Measurements from ENCODE around the gene MRPS18A. TPM values are rescaled to one million over a fixed set of nuclear protein-coding genes. Genes with fewer than 3 reads are reported as not detected.
A peak's percentile ranks its signal among the peaks of the same experiment; 100 is the strongest.

Gene MRPS18A
- total and polyA plus RNA-seq, 2 donors from 2014 or later = 36.4 to 103 TPM

DNA sequence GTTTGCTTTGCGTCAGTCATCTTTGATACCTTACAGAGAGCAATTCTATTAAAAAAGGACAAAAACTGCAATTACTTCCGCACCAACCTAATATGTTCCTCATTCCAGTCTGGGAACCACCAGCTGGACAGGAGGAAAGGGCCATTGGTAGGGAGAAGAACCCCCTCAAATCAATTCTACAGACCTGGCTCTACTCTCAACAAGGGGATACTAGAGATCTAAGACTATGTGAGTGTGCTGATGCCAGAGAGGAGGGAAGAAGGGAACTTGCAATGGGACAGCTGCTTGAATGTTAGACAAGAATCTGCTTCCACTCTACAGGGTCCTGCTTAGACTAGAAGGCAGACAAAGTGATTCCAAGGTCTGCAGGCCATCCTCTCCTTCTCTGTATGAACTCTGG lies 13.3 kb downstream of the MRPS18A start:
- H3K36me3 ChIP-seq (ENCODE audit: control insufficient read depth in 2 of 3, insufficient read depth in 3 of 3, low read length in 3 of 3) = peaks cover 2 to 64% (median 30%) of the 10 kb centered on the region in 3 donors
- no peak overlapping the region for H3K9ac ChIP-seq (ENCODE audit: low read length in 3 of 3)
- H3K27me3 ChIP-seq (ENCODE audit: control insufficient read depth, insufficient read depth, low read length) = no peaks in the 10 kb centered on the region
- no peak overlapping the region for H3K4me3 ChIP-seq (ENCODE audit: low read length in 3 of 3)
- TF ChIP-seq, protein P1, sequence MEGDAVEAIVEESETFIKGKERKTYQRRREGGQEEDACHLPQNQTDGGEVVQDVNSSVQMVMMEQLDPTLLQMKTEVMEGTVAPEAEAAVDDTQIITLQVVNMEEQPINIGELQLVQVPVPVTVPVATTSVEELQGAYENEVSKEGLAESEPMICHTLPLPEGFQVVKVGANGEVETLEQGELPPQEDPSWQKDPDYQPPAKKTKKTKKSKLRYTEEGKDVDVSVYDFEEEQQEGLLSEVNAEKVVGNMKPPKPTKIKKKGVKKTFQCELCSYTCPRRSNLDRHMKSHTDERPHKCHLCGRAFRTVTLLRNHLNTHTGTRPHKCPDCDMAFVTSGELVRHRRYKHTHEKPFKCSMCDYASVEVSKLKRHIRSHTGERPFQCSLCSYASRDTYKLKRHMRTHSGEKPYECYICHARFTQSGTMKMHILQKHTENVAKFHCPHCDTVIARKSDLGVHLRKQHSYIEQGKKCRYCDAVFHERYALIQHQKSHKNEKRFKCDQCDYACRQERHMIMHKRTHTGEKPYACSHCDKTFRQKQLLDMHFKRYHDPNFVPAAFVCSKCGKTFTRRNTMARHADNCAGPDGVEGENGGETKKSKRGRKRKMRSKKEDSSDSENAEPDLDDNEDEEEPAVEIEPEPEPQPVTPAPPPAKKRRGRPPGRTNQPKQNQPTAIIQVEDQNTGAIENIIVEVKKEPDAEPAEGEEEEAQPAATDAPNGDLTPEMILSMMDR (IDR thresholded peaks at IDR 0.05; ENCODE audit: borderline replicate concordance, extremely low read depth, insufficient read depth) = no peak
- no peaks in the 10 kb centered on the region for H3K4me1 ChIP-seq (ENCODE audit: control insufficient read depth in 2 of 3, insufficient read depth in 2 of 3, low read depth in 1 of 3, low read length in 3 of 3)
- H3K9me3 ChIP-seq (ENCODE audit: control insufficient read depth in 2 of 3, insufficient read depth in 1 of 3, low read length in 3 of 3) = no peaks in the 10 kb centered on the region
- intact Hi-C loops (cut with DNase I) = no loop called here
- no peak for DNase-seq
- FAIRE-seq = no peak
- H3K27ac ChIP-seq (ENCODE audit: low read depth in 2 of 2, low read length in 2 of 2) = no peak overlapping the region

DNA sequence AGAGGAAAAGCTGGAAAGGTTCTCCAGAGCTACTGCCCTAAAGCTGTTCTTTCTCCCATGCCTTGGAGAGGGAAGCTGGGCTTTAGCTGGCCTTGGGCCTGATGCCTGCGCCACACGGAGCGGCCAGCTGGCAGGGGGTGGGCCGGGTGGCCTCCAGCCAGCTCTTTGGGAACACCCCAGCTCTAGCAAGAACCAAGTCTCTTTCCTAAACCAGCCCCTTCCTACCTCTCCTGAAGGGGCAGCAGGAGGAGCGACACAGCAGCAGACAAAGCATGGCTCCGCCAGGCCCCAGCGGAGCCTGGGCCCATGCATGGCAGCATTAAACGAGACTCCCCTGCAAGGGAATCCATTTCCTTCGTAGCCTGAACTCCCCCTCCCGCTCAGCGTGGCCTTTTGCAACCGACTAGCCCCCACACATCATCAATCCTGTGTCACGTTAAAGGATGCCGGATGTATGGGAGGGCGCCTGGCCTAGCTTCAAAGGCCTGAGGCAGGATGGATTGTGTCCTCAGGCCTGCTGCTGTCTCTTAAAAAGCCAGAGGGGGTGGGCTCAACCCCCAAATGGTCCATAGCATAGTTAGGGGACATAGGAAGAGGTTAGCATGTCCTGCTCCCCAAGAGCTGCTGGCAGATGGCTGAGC lies 14.0 kb downstream of the MRPS18A start:
- TF ChIP-seq, protein P1 (IDR thresholded peaks at IDR 0.05; ENCODE audit: borderline replicate concordance, extremely low read depth, insufficient read depth) = no peak
- Histone ChIP-seq H3K9ac (ENCODE audit: low read length in 3 of 3) (peak overlapping the region in 1 of 3 donors; percentile 26), H3K27me3 (ENCODE audit: control insufficient read depth, insufficient read depth, low read length) (no peaks in the 10 kb centered on the region), H3K27ac (ENCODE audit: low read depth in 2 of 2, low read length in 2 of 2) (no peak overlapping the region), H3K4me1 (ENCODE audit: control insufficient read depth in 2 of 3, insufficient read depth in 2 of 3, low read depth in 1 of 3, low read length in 3 of 3) (peaks cover under 1 to 3% (median 3%) of the 10 kb centered on the region in 3 donors), H3K36me3 (ENCODE audit: control insufficient read depth in 2 of 3, insufficient read depth in 3 of 3, low read length in 3 of 3) (peaks cover 2 to 57% (median 30%) of the 10 kb centered on the region in 3 donors), H3K9me3 (ENCODE audit: control insufficient read depth in 2 of 3, insufficient read depth in 1 of 3, low read length in 3 of 3) (no peaks in the 10 kb centered on the region), H3K4me3 (ENCODE audit: low read length in 3 of 3) (no peak overlapping the region)
- intact Hi-C loops (cut with DNase I) = no loop called here
- FAIRE-seq (no peak), DNase-seq (peak in 4 of 5 donors; percentile 77 to 95 (median 85))

DNA sequence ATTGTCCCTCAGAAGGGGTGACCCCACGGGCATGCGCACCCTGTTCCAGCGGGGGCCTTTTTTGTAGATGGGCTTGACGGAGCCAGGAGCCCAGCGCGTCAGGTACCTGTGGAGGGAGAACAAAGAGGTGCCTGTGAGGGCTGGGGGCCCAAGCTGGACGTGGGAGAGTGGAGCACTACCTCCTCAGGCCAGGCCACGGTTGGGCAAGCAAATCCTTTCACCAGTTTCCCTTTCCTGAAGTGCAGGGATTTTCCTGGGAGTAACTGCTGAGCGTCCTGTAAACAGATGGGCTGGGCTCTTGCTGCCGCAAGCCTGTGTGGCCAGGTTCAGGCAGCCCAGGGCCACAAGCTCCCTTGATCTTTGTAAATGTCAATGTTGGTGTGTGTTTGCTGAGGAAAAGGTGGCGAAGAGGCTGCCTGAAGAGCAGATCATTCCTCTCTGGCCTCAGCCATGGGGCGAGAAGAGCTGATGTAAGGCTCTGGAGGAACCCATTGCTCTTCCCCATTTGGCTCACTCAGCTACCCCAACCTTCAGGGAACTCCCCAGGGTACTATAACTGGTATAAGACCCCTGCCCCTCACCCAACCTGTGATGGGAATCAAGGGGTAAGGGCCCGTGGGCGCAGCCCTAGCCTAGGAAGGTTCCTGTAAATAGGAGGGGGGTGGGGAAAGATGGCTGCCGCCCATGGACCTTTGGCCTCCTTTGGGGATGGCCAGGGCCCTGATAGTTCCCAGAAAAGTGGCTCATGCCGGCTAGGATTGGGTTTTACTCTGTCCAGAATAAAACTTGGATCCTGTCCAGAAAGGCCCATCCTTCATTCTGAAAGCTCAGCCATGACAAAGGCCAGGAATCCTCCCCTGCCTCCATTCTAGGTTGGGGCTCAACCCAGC lies 15.5 kb downstream of the MRPS18A start:
- Histone ChIP-seq H3K4me1 (ENCODE audit: control insufficient read depth in 2 of 3, insufficient read depth in 2 of 3, low read depth in 1 of 3, low read length in 3 of 3) (peaks cover 3 to 15% (median 13%) of the 10 kb centered on the region in 3 donors), H3K4me3 (ENCODE audit: low read length in 3 of 3) (no peak overlapping the region), H3K9me3 (ENCODE audit: control insufficient read depth in 2 of 3, insufficient read depth in 1 of 3, low read length in 3 of 3) (no peaks in the 10 kb centered on the region), H3K27ac (ENCODE audit: low read depth in 2 of 2, low read length in 2 of 2) (peak overlapping the region in 1 of 2 donors; percentile 22), H3K27me3 (ENCODE audit: control insufficient read depth, insufficient read depth, low read length) (no peaks in the 10 kb centered on the region), H3K9ac (ENCODE audit: low read length in 3 of 3) (peak overlapping the region in 1 of 3 donors; percentile 12), H3K36me3 (ENCODE audit: control insufficient read depth in 2 of 3, insufficient read depth in 3 of 3, low read length in 3 of 3) (peaks cover 0 to 42% (median 20%) of the 10 kb centered on the region in 3 donors)
- TF ChIP-seq, protein P1 (IDR thresholded peaks at IDR 0.05; ENCODE audit: borderline replicate concordance, extremely low read depth, insufficient read depth) = no peak
- intact Hi-C loops (cut with DNase I) = no loop called here
- DNase-seq (peak in 3 of 5 donors; percentile 40 to 57 (median 56)), FAIRE-seq (no peak)

Data from kidney (tissue), 14 donors.